ENCODE measurements around the gene GREM2. TPM values are rescaled to one million over a fixed set of nuclear protein-coding genes. Genes with fewer than 3 reads are reported as not detected.

GREM2 gene
- total and polyA plus RNA-seq, 2 of the 4 experiments (the other 2 are of a cell fraction), result 3.0 to 14.2 TPM

GRCh38 chr1:240527086-240527485, 84.9 kb downstream of the GREM2 start:
- no peaks in the 10 kb centered on the region; the same call in 1 of the 2 replicates for H3K36me3 ChIP-seq (ENCODE audit: control insufficient read depth, insufficient read depth, low read length)
- no peak overlapping the region for H2AK5ac ChIP-seq (ENCODE audit: low read depth, low read length)
- no peak overlapping the region for H2BK5ac ChIP-seq (ENCODE audit: low read depth, low read length, poor library complexity, severe bottlenecking)
- no peak overlapping the region for H2BK120ac ChIP-seq (ENCODE audit: low read depth, low read length)
- no peaks in the 10 kb centered on the region for H3K9me3 ChIP-seq (ENCODE audit: control insufficient read depth, insufficient read depth, low read length)
- H4K8ac ChIP-seq (ENCODE audit: low read depth in 2 of 2, low read length in 2 of 2), result no peak overlapping the region
- peaks cover 0 to 4% of the 10 kb centered on the region in 2 experiments; a peak in 1 of 4 replicates for H3K79me1 ChIP-seq (ENCODE audit: low read depth in 1 of 2, low read length in 2 of 2)
- H3K4me2 ChIP-seq (ENCODE audit: low read depth, low read length), result no peak overlapping the region
- H3K4me3 ChIP-seq (ENCODE audit: insufficient read depth, low read depth, low read length), result no peak overlapping the region
- DNase-seq, result no peak
- no peak for ATAC-seq (ENCODE audit: low read depth)
- H2AK9ac ChIP-seq (replicated peaks; ENCODE audit: low read depth, low read length, poor library complexity), result no peak overlapping the region
- H3K18ac ChIP-seq (ENCODE audit: low read depth, low read length), result no peak overlapping the region
- no peaks in the 10 kb centered on the region; the same call in 1 of the 2 replicates for H3K4me1 ChIP-seq (ENCODE audit: control insufficient read depth, insufficient read depth, low read length)
- H3K4ac ChIP-seq (ENCODE audit: low read depth, low read length), result no peak overlapping the region
- H3K9ac ChIP-seq (ENCODE audit: low read depth, low read length), result no peak overlapping the region
- no peak overlapping the region for H3K27ac ChIP-seq (ENCODE audit: insufficient read depth, low read length)
- in situ Hi-C loops (cut with MboI; ENCODE audit: low sequenced_read_pairs) (no loop called here), dilution Hi-C loops (cut with HindIII; ENCODE audit: low sequenced_read_pairs, unreplicated experiment) (no loop called here), intact Hi-C loops (cut with micrococcal nuclease) (loop anchor here (5.0 kb wide), 1 partner anchor 35 kb away; no protein-coding TSS in a partner anchor)
- CTCF ChIA-PET, result no interaction called here
- no peak overlapping the region for H4K5ac ChIP-seq (ENCODE audit: low read depth, low read length)
- H3K27me3 ChIP-seq (ENCODE audit: control insufficient read depth, insufficient read depth, low read length), result no peaks in the 10 kb centered on the region
- POLR2A ChIA-PET (ENCODE audit: unreplicated experiment), result no interaction called here
- no peak for TF ChIP-seq NFE2L2 (IDR thresholded peaks at IDR 0.05; ENCODE audit: low read depth, low read length)
- no peak for TF ChIP-seq BHLHE40 (IDR thresholded peaks at IDR 0.05; ENCODE audit: low read depth, low read length)
- TF ChIP-seq FOS (IDR thresholded peaks at IDR 0.05; ENCODE audit: low read depth, low read length), result no peak
- TF ChIP-seq RCOR1 (IDR thresholded peaks at IDR 0.05; ENCODE audit: insufficient replicate concordance, low read length), result no peak
- no peak for TF ChIP-seq RAD21 (IDR thresholded peaks at IDR 0.05; ENCODE audit: low read length)
- TF ChIP-seq POLR2A (IDR thresholded peaks at IDR 0.05; ENCODE audit: low read depth, low read length), result no peak
- no peak for TF ChIP-seq ELK1 (IDR thresholded peaks at IDR 0.05; ENCODE audit: borderline replicate concordance, low read depth, low read length)
- TF ChIP-seq MAFK (IDR thresholded peaks at IDR 0.05; ENCODE audit: low read depth, low read length), result no peak
- TF ChIP-seq CHD1 (IDR thresholded peaks at IDR 0.05; ENCODE audit: low read depth, low read length), result no peak
- TF ChIP-seq, protein P1, sequence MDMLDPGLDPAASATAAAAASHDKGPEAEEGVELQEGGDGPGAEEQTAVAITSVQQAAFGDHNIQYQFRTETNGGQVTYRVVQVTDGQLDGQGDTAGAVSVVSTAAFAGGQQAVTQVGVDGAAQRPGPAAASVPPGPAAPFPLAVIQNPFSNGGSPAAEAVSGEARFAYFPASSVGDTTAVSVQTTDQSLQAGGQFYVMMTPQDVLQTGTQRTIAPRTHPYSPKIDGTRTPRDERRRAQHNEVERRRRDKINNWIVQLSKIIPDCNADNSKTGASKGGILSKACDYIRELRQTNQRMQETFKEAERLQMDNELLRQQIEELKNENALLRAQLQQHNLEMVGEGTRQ (IDR thresholded peaks at IDR 0.05; ENCODE audit: low read depth, low read length), result no peak
- no peak for TF ChIP-seq RFX5 (IDR thresholded peaks at IDR 0.05; ENCODE audit: low read depth, low read length)
- TF ChIP-seq SMC3 (IDR thresholded peaks at IDR 0.05; ENCODE audit: low read depth, low read length), result no peak
- TF ChIP-seq, protein P2, sequence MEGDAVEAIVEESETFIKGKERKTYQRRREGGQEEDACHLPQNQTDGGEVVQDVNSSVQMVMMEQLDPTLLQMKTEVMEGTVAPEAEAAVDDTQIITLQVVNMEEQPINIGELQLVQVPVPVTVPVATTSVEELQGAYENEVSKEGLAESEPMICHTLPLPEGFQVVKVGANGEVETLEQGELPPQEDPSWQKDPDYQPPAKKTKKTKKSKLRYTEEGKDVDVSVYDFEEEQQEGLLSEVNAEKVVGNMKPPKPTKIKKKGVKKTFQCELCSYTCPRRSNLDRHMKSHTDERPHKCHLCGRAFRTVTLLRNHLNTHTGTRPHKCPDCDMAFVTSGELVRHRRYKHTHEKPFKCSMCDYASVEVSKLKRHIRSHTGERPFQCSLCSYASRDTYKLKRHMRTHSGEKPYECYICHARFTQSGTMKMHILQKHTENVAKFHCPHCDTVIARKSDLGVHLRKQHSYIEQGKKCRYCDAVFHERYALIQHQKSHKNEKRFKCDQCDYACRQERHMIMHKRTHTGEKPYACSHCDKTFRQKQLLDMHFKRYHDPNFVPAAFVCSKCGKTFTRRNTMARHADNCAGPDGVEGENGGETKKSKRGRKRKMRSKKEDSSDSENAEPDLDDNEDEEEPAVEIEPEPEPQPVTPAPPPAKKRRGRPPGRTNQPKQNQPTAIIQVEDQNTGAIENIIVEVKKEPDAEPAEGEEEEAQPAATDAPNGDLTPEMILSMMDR (conservative IDR thresholded peaks at IDR 0.05; ENCODE audit: low read depth, low read length), result no peak
- no peak overlapping the region for H2BK20ac ChIP-seq (ENCODE audit: low read depth, low read length)
- H4K20me1 ChIP-seq (ENCODE audit: insufficient read depth, low read length), result no peaks in the 10 kb centered on the region
- H4K91ac ChIP-seq (ENCODE audit: insufficient read depth, low read depth, low read length), result no peak overlapping the region
- peaks cover 3% of the 10 kb centered on the region; the same call in 1 of the 2 replicates for H3K9me1 ChIP-seq (ENCODE audit: insufficient read depth, low read length)
- no peak overlapping the region for H2AFZ ChIP-seq (replicated peaks; ENCODE audit: low read length, poor library complexity)
- H2BK15ac ChIP-seq (ENCODE audit: low read depth, low read length), result no peak overlapping the region
- H3K23ac ChIP-seq (ENCODE audit: low read depth, low read length), result no peak overlapping the region
- no TSS peak for BruUV-seq (replicated peaks)
- no CpG with 5 or more reads among the region's 1 CpG for WGBS, 2 experiments (ENCODE audit: extremely low coverage in 2 of 2, insufficient read length in 1 of 2)
- no peak overlapping the region for H3K14ac ChIP-seq (replicated peaks; ENCODE audit: low read depth, low read length)
- H3K56ac ChIP-seq (ENCODE audit: extremely low read depth, insufficient read depth, low read length), result no peak overlapping the region

All from IMR-90 (cell line).